Activated CD8-positive, alpha-beta T cell treated with anti-CD3 and anti-CD28 coated beads, Interleukin-2, amount 10 ng/mL, durations not matched to agents 7 days and 5 days (primary cell): ENCODE measurements around the gene CDKN2B. TPM values are rescaled to one million over a fixed set of nuclear protein-coding genes. Genes with fewer than 3 reads are reported as not detected.
"Not testable (repeated sequence)": the region's sequence is repeated elsewhere in the genome, so short reads cannot be mapped to it uniquely, and the experiment has no call there.

Experiments used
- ATAC-seq: fragments of 150-1000 bp; cut with Tn5 transposase; one replicate; pipeline ENCODE4 v1.10.0; 2021; ENCODE audit warnings: moderate library complexity
- CTCF ChIA-PET: fragments of 350-600 bp; sonication (Branson Sonifier 250); formaldehyde crosslinking; loops from one replicate; lab custom pipeline; 2021; ENCODE audit warnings: antibody characterized with exemption; lab: Charles Lee
- POLR2A ChIA-PET: fragments of 350-600 bp; sonication (Branson Sonifier 250); formaldehyde crosslinking; loops from one replicate; lab custom pipeline; 2021; ENCODE audit warnings: antibody characterized with exemption; lab: Charles Lee
- DNase-seq: peaks from one replicate; pipeline ENCODE4 v3.0.0-alpha.2; 2020
- H3K27ac Mint-ChIP-seq: one replicate; pipeline ENCODE4 v1.8.0; 2021; ENCODE audit warnings: mild to moderate bottlenecking, mixed read lengths
- H3K27me3 Mint-ChIP-seq: one replicate; pipeline ENCODE4 v1.8.0; 2021; ENCODE audit warnings: low read depth, mixed read lengths
- H3K36me3 Mint-ChIP-seq: one replicate; pipeline ENCODE4 v1.8.0; 2021; ENCODE audit warnings: low read depth, mixed read lengths
- H3K4me1 Mint-ChIP-seq: one replicate; pipeline ENCODE4 v1.8.0; 2021; ENCODE audit warnings: low read depth, mixed read lengths
- H3K4me3 Mint-ChIP-seq: one replicate; pipeline ENCODE4 v1.8.0; 2021; ENCODE audit warnings: mild to moderate bottlenecking, mixed read lengths
- H3K9me3 Mint-ChIP-seq: one replicate; pipeline ENCODE4 v1.8.0; 2022; ENCODE audit warnings: mixed read lengths; ENCODE audit not compliant: insufficient read depth
- total RNA-seq, 2 experiments: library from RNA; stranded (reverse); gene quantifications; one replicate each; pipeline ENCODE4 v1.2.3, GENCODE V29; 2021

Gene CDKN2B
- total RNA-seq, result 1 to 10 TPM; 2.3 to 3.1 TPM

GRCh38 chr9:22008717-22009505 lies at the start of gene CDKN2B:
Gene CDKN2B, minus strand, starts transcription at chr9:22009305. Its CDS starts 352 bp downstream, at chr9:22008953.
- DNase-seq, result peak; percentile 76
- peaks cover 37% of the 10 kb centered on the region for H3K4me1 Mint-ChIP-seq
- H3K9me3 Mint-ChIP-seq, result no peaks in the 10 kb centered on the region
- peaks cover 26% of the 10 kb centered on the region for H3K36me3 Mint-ChIP-seq
- H3K27me3 Mint-ChIP-seq, result peaks cover 56% of the 10 kb centered on the region
- ChIA-PET CTCF (interaction anchor here (0.6 to 5.7 kb wide), 59 partner anchors 10 to 784 kb away, joined by 3 to 95 read pairs (median 4); partner anchors contain the start of genes CDKN2A and CDKN2B-AS1), POLR2A (no interaction called here)
- H3K4me3 Mint-ChIP-seq, result peak within 1 kb of the TSS; percentile 82
- H3K27ac Mint-ChIP-seq, result no peak within 1 kb of the TSS
- peak; percentile 84 for ATAC-seq

GRCh38 chr9:22057972-22058371 lies 48.9 kb upstream of the CDKN2B start:
- H3K4me3 Mint-ChIP-seq, H3K27ac Mint-ChIP-seq, DNase-seq, H3K9me3 Mint-ChIP-seq, H3K27me3 Mint-ChIP-seq, ATAC-seq, POLR2A ChIA-PET: not testable (repeated sequence)
- CTCF ChIA-PET, result interaction anchor here (2.3 kb wide), 1 partner anchor 8 kb away, joined by 9 read pairs; no protein-coding TSS in a partner anchor
- Mint-ChIP-seq H3K36me3 (peaks cover 58% of the 10 kb centered on the region), H3K4me1 (peaks cover 34% of the 10 kb centered on the region)

- peaks cover 50% of the 10 kb centered on the region for H3K4me1 Mint-ChIP-seq
- H3K9me3 Mint-ChIP-seq, result peaks cover 10% of the 10 kb centered on the region
- CTCF ChIA-PET, result interaction anchor here (1.0 to 2.3 kb wide), 3 partner anchors 10 to 188 kb away, joined by 3 to 9 read pairs (median 4); no protein-coding TSS in a partner anchor
- H3K4me3 Mint-ChIP-seq, result no peak overlapping the region
- H3K36me3 Mint-ChIP-seq, result peaks cover 70% of the 10 kb centered on the region
- no peaks in the 10 kb centered on the region for H3K27me3 Mint-ChIP-seq
- DNase-seq (no peak), ATAC-seq (no peak)
- POLR2A ChIA-PET, result no interaction called here
- H3K27ac Mint-ChIP-seq, result no peak overlapping the region
Observed at GRCh38 chr9:22056402-22056801, 47.3 kb upstream of the CDKN2B start.

- DNase-seq (no peak), ATAC-seq (no peak)
- POLR2A ChIA-PET, result no interaction called here
- Mint-ChIP-seq H3K4me3 (no peak overlapping the region), H3K27ac (no peak overlapping the region), H3K9me3 (peaks cover 10% of the 10 kb centered on the region), H3K27me3 (no peaks in the 10 kb centered on the region), H3K36me3 (peaks cover 70% of the 10 kb centered on the region), H3K4me1 (peaks cover 57% of the 10 kb centered on the region)
- CTCF ChIA-PET, result interaction anchor here (1.0 to 10.3 kb wide), 4 partner anchors 10 to 189 kb away, joined by 3 to 112 read pairs (median 28); no protein-coding TSS in a partner anchor
Observed at GRCh38 chr9:22055090-22055489, 46.0 kb upstream of the CDKN2B start.

GRCh38 chr9:22054529-22054928 lies 45.4 kb upstream of the CDKN2B start:
- H3K27me3 Mint-ChIP-seq, result no peaks in the 10 kb centered on the region
- H3K36me3 Mint-ChIP-seq, result peaks cover 68% of the 10 kb centered on the region
- no peak overlapping the region for H3K4me3 Mint-ChIP-seq
- ChIA-PET CTCF (interaction anchor here (1.0 to 10.3 kb wide), 9 partner anchors 9 to 189 kb away, joined by 3 to 112 read pairs (median 6); no protein-coding TSS in a partner anchor), POLR2A (no interaction called here)
- no peak for DNase-seq
- no peak overlapping the region for H3K27ac Mint-ChIP-seq
- H3K4me1 Mint-ChIP-seq, result peaks cover 60% of the 10 kb centered on the region
- peaks cover 10% of the 10 kb centered on the region for H3K9me3 Mint-ChIP-seq
- ATAC-seq, result no peak

GRCh38 chr9:22054076-22054475 lies 45.0 kb upstream of the CDKN2B start:
- no peak for ATAC-seq
- H3K27me3 Mint-ChIP-seq, result no peaks in the 10 kb centered on the region
- peaks cover 68% of the 10 kb centered on the region for H3K36me3 Mint-ChIP-seq
- POLR2A ChIA-PET, result interaction anchor here (0.7 to 0.8 kb wide), 2 partner anchors 9 to 26 kb away, joined by 3 to 4 read pairs; no protein-coding TSS in a partner anchor
- peaks cover 65% of the 10 kb centered on the region for H3K4me1 Mint-ChIP-seq
- H3K9me3 Mint-ChIP-seq, result peaks cover 10% of the 10 kb centered on the region
- CTCF ChIA-PET, result interaction anchor here (0.7 to 10.3 kb wide), 16 partner anchors 8 to 398 kb away, joined by 3 to 112 read pairs (median 8); no protein-coding TSS in a partner anchor
- H3K4me3 Mint-ChIP-seq, result no peak overlapping the region
- H3K27ac Mint-ChIP-seq, result no peak overlapping the region
- no peak for DNase-seq

- CTCF ChIA-PET, result interaction anchor here (0.7 to 10.3 kb wide), 19 partner anchors 9 to 399 kb away, joined by 3 to 112 read pairs (median 7); no protein-coding TSS in a partner anchor
- H3K4me1 Mint-ChIP-seq, result peaks cover 71% of the 10 kb centered on the region
Observed at GRCh38 chr9:22053178-22053577, 44.1 kb upstream of the CDKN2B start.

GRCh38 chr9:22052376-22052945 lies 43.4 kb upstream of the CDKN2B start:
- H3K9me3 Mint-ChIP-seq, result no peaks in the 10 kb centered on the region
- DNase-seq (peak; percentile 65), ATAC-seq (peak; percentile 72)
- peaks cover 63% of the 10 kb centered on the region for H3K36me3 Mint-ChIP-seq
- ChIA-PET CTCF (interaction anchor here (1.0 to 10.3 kb wide), 15 partner anchors 12 to 340 kb away, joined by 3 to 112 read pairs (median 9); no protein-coding TSS in a partner anchor), POLR2A (interaction anchor here (0.9 to 1.4 kb wide), 2 partner anchors 13 to 27 kb away, joined by 3 to 4 read pairs; no protein-coding TSS in a partner anchor)
- H3K4me3 Mint-ChIP-seq, result peak overlapping the region; percentile 9
- H3K4me1 Mint-ChIP-seq, result peaks cover 75% of the 10 kb centered on the region
- H3K27me3 Mint-ChIP-seq, result peaks cover 5% of the 10 kb centered on the region
- H3K27ac Mint-ChIP-seq, result peak overlapping the region; percentile 77

More at GRCh38 chr9:22053178-22053577, 44.1 kb upstream of the CDKN2B start:
- POLR2A ChIA-PET, result interaction anchor here (0.5 to 0.9 kb wide), 5 partner anchors 8 to 83 kb away, joined by 3 to 4 read pairs (median 3); no protein-coding TSS in a partner anchor
- Mint-ChIP-seq H3K36me3 (peaks cover 67% of the 10 kb centered on the region), H3K4me3 (peak overlapping the region; percentile 20), H3K27ac (peak overlapping the region; percentile 77), H3K27me3 (peaks cover 4% of the 10 kb centered on the region), H3K9me3 (peaks cover 1% of the 10 kb centered on the region)
- ATAC-seq, result peak; percentile 19
- DNase-seq, result no peak

- CTCF ChIA-PET, result interaction anchor here (0.6 to 10.3 kb wide), 15 partner anchors 13 to 402 kb away, joined by 3 to 112 read pairs (median 5); partner anchors contain the start of gene CDKN2B
Observed at GRCh38 chr9:22050924-22051323, 41.8 kb upstream of the CDKN2B start.

GRCh38 chr9:22049411-22049810 lies 40.3 kb upstream of the CDKN2B start:
- no peak overlapping the region for H3K27ac Mint-ChIP-seq
- no peak overlapping the region for H3K4me3 Mint-ChIP-seq
- POLR2A ChIA-PET, result interaction anchor here (0.6 to 1.9 kb wide), 2 partner anchors 31 to 276 kb away, joined by 3 to 5 read pairs; no protein-coding TSS in a partner anchor
- DNase-seq, result no peak
- CTCF ChIA-PET, result interaction anchor here (0.8 to 10.3 kb wide), 7 partner anchors 11 to 195 kb away, joined by 4 to 112 read pairs (median 16); partner anchors contain the start of gene CDKN2B
- no peaks in the 10 kb centered on the region for H3K9me3 Mint-ChIP-seq
- no peak for ATAC-seq
- peaks cover 87% of the 10 kb centered on the region for H3K4me1 Mint-ChIP-seq
- H3K27me3 Mint-ChIP-seq, result peaks cover 5% of the 10 kb centered on the region
- peaks cover 51% of the 10 kb centered on the region for H3K36me3 Mint-ChIP-seq

More at GRCh38 chr9:22050924-22051323, 41.8 kb upstream of the CDKN2B start:
- H3K4me1 Mint-ChIP-seq, result peaks cover 81% of the 10 kb centered on the region
- POLR2A ChIA-PET, result interaction anchor here (0.7 to 1.9 kb wide), 3 partner anchors 29 to 704 kb away, joined by 3 to 5 read pairs (median 4); no protein-coding TSS in a partner anchor
- peak overlapping the region; percentile 77 for H3K27ac Mint-ChIP-seq
- ATAC-seq, result peak; percentile 82
- DNase-seq, result peak; percentile 77
- peaks cover 5% of the 10 kb centered on the region for H3K27me3 Mint-ChIP-seq
- peaks cover 56% of the 10 kb centered on the region for H3K36me3 Mint-ChIP-seq
- peak overlapping the region; percentile 69 for H3K4me3 Mint-ChIP-seq
- H3K9me3 Mint-ChIP-seq, result no peaks in the 10 kb centered on the region

- DNase-seq (no peak), ATAC-seq (no peak)
- H3K4me3 Mint-ChIP-seq, result no peak overlapping the region
- CTCF ChIA-PET, result interaction anchor here (0.8 to 10.3 kb wide), 5 partner anchors 9 to 196 kb away, joined by 3 to 112 read pairs (median 19); partner anchors contain the start of gene CDKN2B
- POLR2A ChIA-PET, result interaction anchor here (0.6 kb wide), 1 partner anchor 76 kb away, joined by 3 read pairs; no protein-coding TSS in a partner anchor
- peaks cover 7% of the 10 kb centered on the region for H3K27me3 Mint-ChIP-seq
- peaks cover 76% of the 10 kb centered on the region for H3K4me1 Mint-ChIP-seq
- H3K36me3 Mint-ChIP-seq, result peaks cover 44% of the 10 kb centered on the region
- no peaks in the 10 kb centered on the region for H3K9me3 Mint-ChIP-seq
- H3K27ac Mint-ChIP-seq, result no peak overlapping the region
Observed at GRCh38 chr9:22047596-22047995, 38.5 kb upstream of the CDKN2B start.
